ENCODE measurements around the gene CNIH3.

The CNIH3 gene

DNA sequence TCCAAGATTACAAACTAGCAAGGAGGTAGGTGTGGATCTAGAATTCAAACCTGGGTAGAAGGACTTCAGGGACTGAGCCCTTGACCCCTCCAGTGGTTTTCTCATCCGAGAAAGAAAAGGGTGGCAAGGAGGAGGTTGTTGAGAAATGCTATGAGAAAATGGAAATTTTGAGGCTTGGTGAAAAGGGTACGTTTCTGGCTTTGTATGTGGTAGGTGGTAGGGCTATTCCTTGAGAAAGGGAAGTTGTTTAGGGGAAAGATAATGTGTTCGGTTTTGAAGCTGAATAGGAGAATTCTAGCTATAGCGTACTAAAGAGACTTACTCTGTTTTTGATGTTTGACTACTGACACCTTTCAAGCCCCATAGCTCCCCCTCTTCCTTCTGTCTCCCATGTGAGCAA is 133.8 kb downstream of the CNIH3 start:
- no peak for DNase-seq

GRCh38 chr1:224751624-224752311 is 135.7 kb downstream of the CNIH3 start:
- no peak for DNase-seq

- DNase-seq, result no peak
Measured at GRCh38 chr1:224753491-224753890, 137.4 kb downstream of the CNIH3 start.

DNA sequence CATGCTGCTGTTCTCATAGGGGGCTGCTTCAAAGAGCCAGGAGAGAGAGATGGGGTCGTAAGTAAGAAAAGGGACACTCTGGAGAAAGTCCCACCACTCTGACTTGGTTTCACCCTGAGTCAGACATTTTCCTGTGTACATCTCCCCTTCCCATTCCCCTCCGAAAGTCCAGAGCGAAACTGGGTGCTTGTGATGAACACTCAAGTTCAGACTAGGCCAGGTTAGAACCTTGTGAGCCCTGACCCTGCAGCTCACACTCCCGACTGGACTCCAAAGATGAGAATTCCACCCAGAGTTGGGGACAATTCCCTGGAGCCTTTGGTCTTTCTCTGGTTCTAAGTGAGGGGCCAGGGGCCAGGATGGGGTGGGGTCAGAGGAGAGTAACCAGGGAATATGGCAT is 139.5 kb downstream of the CNIH3 start:
- DNase-seq, result no peak

DNA sequence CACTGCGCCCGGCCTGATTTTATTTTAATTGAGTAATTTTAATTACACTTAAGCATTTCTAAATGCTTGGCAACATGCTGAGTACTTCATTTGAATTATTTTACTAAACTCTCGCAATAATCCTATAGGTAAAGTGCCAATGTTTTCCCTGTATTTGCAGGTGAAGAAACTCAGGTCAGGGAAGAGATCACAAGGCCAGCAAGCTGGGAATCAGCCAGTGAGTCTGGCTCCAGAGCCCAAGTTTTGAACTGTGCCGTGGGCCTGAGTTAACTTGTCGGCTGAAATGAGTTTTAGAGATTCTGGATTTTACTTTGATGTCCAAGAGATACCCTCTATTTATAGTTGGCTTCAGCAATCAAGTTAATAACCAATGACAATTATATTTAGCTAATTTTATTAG is 141.4 kb downstream of the CNIH3 start:
- DNase-seq, result no peak

GRCh38 chr1:224759135-224759534 is 143.0 kb downstream of the CNIH3 start:
- DNase-seq, result no peak

- DNase-seq, result no peak
Measured at GRCh38 chr1:224759681-224760091, 143.6 kb downstream of the CNIH3 start.

GRCh38 chr1:224760163-224760562 is 144.0 kb downstream of the CNIH3 start:
- DNase-seq, result no peak

GRCh38 chr1:224761245-224761644 is 145.1 kb downstream of the CNIH3 start:
- no peak for DNase-seq

DNA sequence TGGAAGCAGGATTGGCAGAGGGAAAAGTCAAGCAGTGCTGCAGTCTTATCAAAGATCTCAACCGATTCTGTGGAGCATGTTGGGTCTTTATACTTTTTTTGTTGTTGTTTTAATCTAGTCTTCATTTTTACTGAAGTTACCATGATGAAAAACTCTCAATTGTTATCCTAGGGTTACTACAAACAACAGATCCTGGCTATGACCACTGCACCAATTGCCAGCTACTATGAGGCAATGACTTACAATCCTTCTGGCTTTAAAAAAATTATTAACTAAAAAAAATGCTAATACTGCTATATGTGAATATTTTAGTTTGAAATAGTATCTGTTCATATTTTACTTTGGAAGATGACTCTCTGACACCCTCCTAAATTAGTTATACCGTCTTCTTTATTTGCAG is 145.9 kb downstream of the CNIH3 start:
- DNase-seq, result no peak

DNA sequence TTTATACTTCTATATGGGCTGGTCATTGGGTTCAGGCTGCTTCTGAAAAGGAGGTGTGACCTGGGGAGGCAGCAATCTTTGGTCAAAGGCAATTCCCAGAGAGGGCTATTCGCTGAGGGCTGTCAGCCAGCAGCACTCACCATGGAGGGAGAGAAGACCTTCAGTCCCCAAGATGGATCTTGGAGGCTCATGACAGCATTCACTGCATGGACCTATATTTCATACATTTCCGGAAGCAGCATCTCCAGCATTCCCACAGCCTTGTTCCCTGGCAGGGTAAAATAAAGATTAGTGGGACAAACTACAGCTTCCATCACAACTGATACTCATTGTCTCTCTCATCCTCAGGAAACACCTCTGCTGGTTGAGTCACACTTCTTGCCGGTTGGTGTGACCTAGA is 146.6 kb downstream of the CNIH3 start:
- no peak for DNase-seq

- no peak for DNase-seq
Measured at GRCh38 chr1:224763126-224763775, 147.1 kb downstream of the CNIH3 start.

GRCh38 chr1:224766266-224766665 is 150.1 kb downstream of the CNIH3 start:
- no peak for DNase-seq

DNA sequence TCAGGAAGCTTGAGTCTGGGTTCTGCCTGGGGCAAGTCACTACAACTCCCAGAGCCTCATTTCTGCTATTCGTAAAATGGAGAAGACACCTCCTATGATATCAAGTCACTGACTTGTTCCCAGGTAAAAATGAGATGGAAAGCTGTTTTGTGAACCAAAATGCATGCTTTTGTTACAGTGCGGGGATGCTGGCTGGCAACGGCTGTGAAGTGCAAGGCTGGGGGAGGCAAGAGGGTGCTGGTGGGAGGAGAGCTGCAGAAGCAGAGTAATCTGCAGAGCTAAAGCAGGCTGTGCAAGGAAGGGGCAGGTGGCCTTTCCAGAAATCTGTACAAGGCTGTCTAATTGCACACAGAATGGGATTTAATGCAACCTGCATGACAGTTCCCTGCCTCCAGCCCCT is 150.9 kb downstream of the CNIH3 start:
- no peak for DNase-seq

DNA sequence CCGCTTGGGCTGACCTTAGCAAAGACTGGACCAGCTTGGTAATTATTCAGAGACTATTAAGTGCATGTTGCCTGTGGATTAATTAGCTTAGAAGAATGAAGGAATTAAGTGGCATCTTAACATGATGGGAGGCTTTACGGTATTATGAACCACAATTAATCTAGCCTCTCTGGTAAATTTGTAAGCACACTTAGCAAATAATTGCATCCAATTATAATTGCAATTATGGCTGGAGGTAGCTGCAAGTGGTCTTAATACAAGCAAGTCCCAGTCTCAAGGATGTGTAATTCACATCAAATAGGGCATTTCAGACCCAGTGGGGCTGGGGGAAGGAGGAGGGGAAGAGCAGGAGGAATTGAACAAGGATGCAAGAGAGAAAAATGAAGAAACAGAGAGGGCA is 151.6 kb downstream of the CNIH3 start:
- DNase-seq, result no peak

DNA sequence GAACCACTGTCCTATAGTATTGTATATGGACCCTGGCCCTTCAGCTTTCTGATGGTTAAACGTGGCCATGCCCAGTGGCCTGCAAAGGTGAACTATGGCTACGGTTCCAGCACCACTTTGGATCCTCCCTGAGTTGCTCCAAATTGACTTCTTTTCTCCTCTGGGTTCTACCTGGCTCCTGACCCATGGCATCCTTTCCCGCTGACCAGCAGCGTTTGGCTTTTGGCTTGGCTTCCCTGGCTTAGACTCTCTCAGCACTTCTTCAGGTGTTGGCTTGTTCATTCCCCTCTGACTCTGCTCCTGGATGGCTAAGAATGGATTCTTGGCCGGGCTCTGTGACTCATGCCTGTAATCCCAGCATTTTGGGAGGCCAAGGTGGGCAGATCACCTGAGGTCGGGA is 152.9 kb downstream of the CNIH3 start:
- DNase-seq, result no peak

DNA sequence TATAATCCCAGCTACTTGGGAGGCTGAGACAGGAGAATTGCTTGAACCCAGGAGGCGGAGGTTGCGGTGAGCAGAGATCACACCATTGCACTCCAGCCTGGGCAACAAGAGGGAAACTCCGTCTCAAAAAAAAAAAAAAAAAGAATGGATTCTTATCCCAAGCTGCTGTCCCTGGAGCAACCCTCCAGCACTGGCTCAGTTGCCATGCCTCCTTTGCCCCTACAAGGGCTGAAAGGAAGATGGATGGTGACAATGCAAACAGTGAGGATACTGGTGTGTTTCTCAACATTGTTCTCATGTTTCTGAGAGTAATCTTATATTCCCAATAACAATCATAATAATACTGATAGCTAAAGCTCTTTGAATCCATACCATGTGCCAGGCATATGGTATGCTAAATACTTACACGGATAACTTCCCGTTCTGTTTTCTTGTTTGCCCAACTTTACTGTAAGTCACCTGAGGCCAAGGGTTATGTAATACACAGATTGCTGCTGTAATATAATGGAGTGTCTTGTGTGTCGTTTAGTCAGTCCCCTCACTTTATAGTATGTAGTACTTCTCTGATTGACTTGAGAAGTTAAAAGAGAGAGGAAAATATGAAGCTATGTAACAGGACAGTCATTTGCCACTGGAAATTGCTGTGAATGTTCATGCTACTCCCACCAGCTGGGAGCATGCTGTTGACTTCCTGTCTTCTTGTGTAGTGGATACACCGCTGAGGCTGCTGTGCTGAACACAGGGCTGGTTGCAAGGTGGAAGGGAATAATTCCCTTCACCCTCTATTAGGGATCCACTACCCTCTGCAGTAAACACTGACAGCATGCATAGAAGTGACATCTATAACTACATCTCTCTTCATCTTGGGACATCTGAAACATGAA is 153.6 kb downstream of the CNIH3 start:
- no peak for DNase-seq

- no peak for DNase-seq
Measured at GRCh38 chr1:224770336-224770693, 154.2 kb downstream of the CNIH3 start.

GRCh38 chr1:224773646-224774045 is 157.5 kb downstream of the CNIH3 start:
- no peak for DNase-seq

GRCh38 chr1:224774378-224774777 is 158.3 kb downstream of the CNIH3 start:
- DNase-seq, result no peak

GRCh38 chr1:224777180-224777579 is 161.1 kb downstream of the CNIH3 start:
- DNase-seq, result no peak

DNA sequence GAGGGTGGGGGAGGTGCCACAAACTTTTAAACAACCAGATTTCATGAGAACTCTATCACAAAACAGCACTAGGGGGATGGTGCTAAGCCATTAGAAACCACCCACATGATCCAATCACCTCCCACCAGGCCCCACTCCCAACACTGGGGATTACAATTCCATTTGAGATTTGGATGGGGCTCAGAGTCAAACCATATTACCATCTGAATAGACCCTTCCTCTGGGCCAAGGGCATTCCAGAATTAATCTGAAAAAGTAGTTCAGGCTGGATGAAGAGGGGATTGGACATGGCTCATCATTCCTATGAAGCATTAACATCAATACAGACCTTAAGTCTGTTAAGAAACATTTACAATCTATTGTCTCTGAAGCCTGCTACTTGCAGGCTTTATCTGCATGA is 163.4 kb downstream of the CNIH3 start:
- DNase-seq, result no peak

- DNase-seq, result no peak
Measured at GRCh38 chr1:224780736-224781135, 164.6 kb downstream of the CNIH3 start.

- no peak for DNase-seq
Measured at GRCh38 chr1:224781800-224782199, 165.7 kb downstream of the CNIH3 start.
